HEK293T (cell line): ENCODE measurements around the gene KCNJ4.

Source experiments
- CTCF ChIA-PET: fragments of 350-600 bp; formaldehyde crosslinking; extraction: SDS; loops from one replicate; lab custom pipeline; 2021; ENCODE audit warnings: antibody characterized with exemption, inconsistent platforms; lab: Yijun Ruan, JAX
- POLR2A ChIA-PET: fragments of 350-600 bp; formaldehyde crosslinking; extraction: SDS; loops from one replicate; lab custom pipeline; 2020; ENCODE audit warnings: antibody characterized with exemption, inconsistent platforms; lab: Yijun Ruan, JAX
- DNase-seq: peaks from one replicate; pipeline ENCODE4 v3.0.0; 2012; ENCODE audit warnings: mixed read lengths; ENCODE audit errors: extremely low spot score
- ARNT ChIP-seq: fragments of 450-650 bp; IDR thresholded peaks from 2 replicates; pipeline ENCODE4 v1.6.1; 2017; ENCODE audit warnings: mild to moderate bottlenecking
- BHLHE40 ChIP-seq: fragments of 450-650 bp; IDR thresholded peaks from 2 replicates; pipeline ENCODE4 v1.6.1; 2016; ENCODE audit warnings: mild to moderate bottlenecking, moderate library complexity, borderline replicate concordance
- CTBP1 ChIP-seq: fragments of 450-650 bp; IDR thresholded peaks from 2 replicates; pipeline ENCODE4 v1.6.1; 2016; ENCODE audit warnings: borderline replicate concordance
- ELF4 ChIP-seq: fragments of 450-650 bp; IDR thresholded peaks from 2 replicates; pipeline ENCODE4 v1.6.1; 2017; ENCODE audit warnings: antibody characterized with exemption
- FOXA1 ChIP-seq: fragments of 450-650 bp; IDR thresholded peaks from 2 replicates; pipeline ENCODE4 v1.6.1; 2016; ENCODE audit warnings: mild to moderate bottlenecking
- FOXK2 ChIP-seq: fragments of 450-650 bp; IDR thresholded peaks from 2 replicates; pipeline ENCODE4 v1.6.1; 2016; ENCODE audit warnings: mild to moderate bottlenecking
- FOXM1 ChIP-seq: fragments of 450-650 bp; IDR thresholded peaks from 2 replicates; pipeline ENCODE4 v1.6.1; 2017; ENCODE audit warnings: mild to moderate bottlenecking, borderline replicate concordance
- HDGF ChIP-seq: fragments of 450-650 bp; IDR thresholded peaks from 2 replicates; pipeline ENCODE4 v1.6.1; 2017; ENCODE audit warnings: antibody characterized with exemption, borderline replicate concordance
- L3MBTL2 ChIP-seq: fragments of 450-650 bp; conservative IDR thresholded peaks from 2 replicates; pipeline ENCODE4 v1.6.1; 2016; ENCODE audit warnings: mild to moderate bottlenecking
- LEF1 ChIP-seq: fragments of 450-650 bp; IDR thresholded peaks from 2 replicates; pipeline ENCODE4 v1.6.1; 2017; ENCODE audit warnings: mild to moderate bottlenecking, borderline replicate concordance
- NFRKB ChIP-seq: fragments of 450-650 bp; IDR thresholded peaks from 2 replicates; pipeline ENCODE4 v1.6.1; 2016; ENCODE audit warnings: mild to moderate bottlenecking, moderate library complexity
- SP1 ChIP-seq: fragments of 450-650 bp; IDR thresholded peaks from 2 replicates; pipeline ENCODE4 v1.6.1; 2017
- SUZ12 ChIP-seq: fragments of 450-650 bp; IDR thresholded peaks from 2 replicates; pipeline ENCODE4 v1.6.1; 2016; ENCODE audit warnings: mild to moderate bottlenecking
- TARDBP ChIP-seq: fragments of 450-650 bp; IDR thresholded peaks from 2 replicates; pipeline ENCODE4 v1.6.1; 2016
- ZNF384 ChIP-seq: fragments of 450-650 bp; IDR thresholded peaks from 2 replicates; pipeline ENCODE4 v1.6.1; 2016
- TF ChIP-seq, protein P1 (sequence below): fragments of 450-650 bp; IDR thresholded peaks from 2 replicates; pipeline ENCODE4 v1.6.1; 2016

KCNJ4 gene

DNA sequence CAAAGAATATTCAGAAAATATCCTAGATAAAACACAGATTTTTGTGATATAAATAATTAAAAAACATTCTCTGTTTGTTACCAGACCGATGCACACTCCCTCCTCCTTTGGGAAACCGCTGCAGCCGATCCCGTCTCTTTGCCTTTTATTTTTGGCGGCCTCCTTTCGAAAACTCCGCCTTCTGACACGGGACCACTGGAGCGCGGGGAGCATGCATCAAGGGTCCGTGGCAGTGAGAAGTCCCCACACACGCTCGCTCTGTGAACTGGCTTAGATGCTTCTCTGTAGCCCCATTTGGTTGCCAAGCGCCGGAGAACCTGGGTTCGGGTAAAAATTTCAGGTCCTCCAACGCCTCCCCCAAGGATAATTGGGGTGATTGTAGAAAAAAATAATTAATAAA, 34.1 kb upstream of the KCNJ4 start:
- ChIA-PET CTCF (no interaction called here), POLR2A (interaction anchor here (2.1 kb wide), 1 partner anchor 18 kb away, joined by 5 read pairs; no protein-coding TSS in a partner anchor)
- no peak for DNase-seq
- no peak for TF ChIP-seq FOXA1
- no peak for TF ChIP-seq LEF1
- TF ChIP-seq, protein P1, sequence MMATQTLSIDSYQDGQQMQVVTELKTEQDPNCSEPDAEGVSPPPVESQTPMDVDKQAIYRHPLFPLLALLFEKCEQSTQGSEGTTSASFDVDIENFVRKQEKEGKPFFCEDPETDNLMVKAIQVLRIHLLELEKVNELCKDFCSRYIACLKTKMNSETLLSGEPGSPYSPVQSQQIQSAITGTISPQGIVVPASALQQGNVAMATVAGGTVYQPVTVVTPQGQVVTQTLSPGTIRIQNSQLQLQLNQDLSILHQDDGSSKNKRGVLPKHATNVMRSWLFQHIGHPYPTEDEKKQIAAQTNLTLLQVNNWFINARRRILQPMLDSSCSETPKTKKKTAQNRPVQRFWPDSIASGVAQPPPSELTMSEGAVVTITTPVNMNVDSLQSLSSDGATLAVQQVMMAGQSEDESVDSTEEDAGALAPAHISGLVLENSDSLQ: no peak
- no peak for TF ChIP-seq TARDBP
- no peak for TF ChIP-seq FOXK2
- TF ChIP-seq FOXM1: no peak
- no peak for TF ChIP-seq BHLHE40
- no peak for TF ChIP-seq CTBP1
- TF ChIP-seq L3MBTL2: no peak
- TF ChIP-seq ARNT: no peak

DNA sequence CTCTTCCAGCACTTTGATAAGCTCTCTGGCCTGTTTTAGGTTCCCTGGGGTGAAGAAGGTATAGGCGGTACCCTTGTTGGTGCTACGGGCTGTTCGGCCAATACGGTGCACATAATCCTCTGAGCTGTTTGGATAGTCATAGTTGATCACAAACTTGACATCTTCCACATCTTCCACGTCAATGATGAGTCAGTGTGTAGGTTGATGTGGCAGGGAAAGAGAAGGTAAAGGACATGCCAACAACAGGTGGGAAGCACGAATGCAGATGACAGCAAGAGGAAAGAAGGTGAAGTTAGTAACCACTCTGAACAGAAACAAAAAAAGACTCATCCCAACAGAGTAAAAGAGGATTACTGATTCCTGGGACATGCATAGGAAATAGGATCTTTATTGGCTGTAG, 32.9 kb upstream of the KCNJ4 start:
- DNase-seq: no peak
- POLR2A ChIA-PET: interaction anchor here (1.2 to 1.7 kb wide), 2 partner anchors 10 to 12 kb away, joined by 3 to 6 read pairs; no protein-coding TSS in a partner anchor
- TF ChIP-seq FOXM1 (no peak), FOXA1 (no peak), FOXK2 (no peak), TARDBP (no peak), NFRKB (no peak), BHLHE40 (no peak), SP1 (no peak)
- CTCF ChIA-PET: no interaction called here

DNA sequence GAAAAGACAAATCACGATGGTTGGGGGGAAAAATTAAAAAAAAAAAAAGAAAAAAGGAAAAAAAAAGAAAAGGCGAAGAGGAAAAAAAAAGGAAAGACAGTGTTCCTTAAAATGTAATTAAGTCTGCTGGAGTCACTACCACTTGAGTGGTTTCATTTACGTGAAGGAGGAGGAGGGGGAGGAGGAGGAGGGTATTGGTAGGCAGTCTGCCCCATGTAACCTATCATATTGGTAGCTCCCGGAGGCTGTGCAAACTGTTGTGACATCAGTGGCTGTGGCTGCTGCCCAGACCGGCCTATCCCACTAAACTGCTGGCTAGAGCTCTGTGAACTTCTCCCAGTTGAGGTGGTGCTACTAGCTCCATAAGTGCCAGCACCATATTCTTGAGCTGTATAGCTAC, 30.8 kb upstream of the KCNJ4 start:
- TF ChIP-seq ZNF384: no peak
- no peak for TF ChIP-seq HDGF
- no peak for TF ChIP-seq CTBP1
- no peak for TF ChIP-seq TARDBP
- no peak for TF ChIP-seq ELF4
- no peak for TF ChIP-seq FOXA1
- TF ChIP-seq SUZ12: no peak
- TF ChIP-seq, protein P1: no peak
- TF ChIP-seq LEF1: no peak
- no peak for TF ChIP-seq L3MBTL2
- no peak for TF ChIP-seq ARNT
- TF ChIP-seq BHLHE40: no peak
- no peak for TF ChIP-seq FOXM1
- TF ChIP-seq FOXK2: no peak
- no peak for TF ChIP-seq SP1
- no peak for TF ChIP-seq NFRKB
- DNase-seq: no peak
- POLR2A ChIA-PET: interaction anchor here (1.5 to 2.3 kb wide), 2 partner anchors 9 to 22 kb away, joined by 5 to 9 read pairs; no protein-coding TSS in a partner anchor
- CTCF ChIA-PET: no interaction called here

DNA sequence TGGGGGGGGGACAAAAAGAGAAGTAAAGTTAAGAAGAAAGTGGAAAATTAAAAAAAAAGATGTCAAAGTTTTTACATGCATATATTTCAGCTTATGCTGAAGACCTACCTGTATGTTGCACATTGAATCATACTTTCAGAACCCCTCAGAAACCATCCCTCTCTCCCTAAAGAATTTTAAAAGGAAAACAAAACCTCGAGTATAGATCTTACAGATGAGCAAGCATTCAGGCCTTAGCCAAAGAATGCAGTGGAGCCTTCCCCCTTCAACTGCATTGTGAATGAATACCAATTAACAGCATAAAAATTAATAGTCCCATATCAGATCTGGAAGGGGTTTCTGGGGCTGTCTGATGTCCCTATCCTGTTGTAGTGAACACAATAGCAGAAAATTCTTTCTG, 29.2 kb upstream of the KCNJ4 start:
- CTCF ChIA-PET: interaction anchor here (0.6 kb wide), 1 partner anchor 88 kb away, joined by 3 read pairs; no protein-coding TSS in a partner anchor
- TF ChIP-seq CTBP1 (no peak), ARNT (no peak), HDGF (no peak), L3MBTL2 (no peak), FOXK2 (no peak), LEF1 (no peak), NFRKB (no peak), FOXA1 (no peak), BHLHE40 (no peak)
- DNase-seq: no peak
- POLR2A ChIA-PET: interaction anchor here (1.0 to 2.3 kb wide), 3 partner anchors 11 to 21 kb away, joined by 3 to 9 read pairs (median 5); partner anchors contain the start of gene KDELR3

DNA sequence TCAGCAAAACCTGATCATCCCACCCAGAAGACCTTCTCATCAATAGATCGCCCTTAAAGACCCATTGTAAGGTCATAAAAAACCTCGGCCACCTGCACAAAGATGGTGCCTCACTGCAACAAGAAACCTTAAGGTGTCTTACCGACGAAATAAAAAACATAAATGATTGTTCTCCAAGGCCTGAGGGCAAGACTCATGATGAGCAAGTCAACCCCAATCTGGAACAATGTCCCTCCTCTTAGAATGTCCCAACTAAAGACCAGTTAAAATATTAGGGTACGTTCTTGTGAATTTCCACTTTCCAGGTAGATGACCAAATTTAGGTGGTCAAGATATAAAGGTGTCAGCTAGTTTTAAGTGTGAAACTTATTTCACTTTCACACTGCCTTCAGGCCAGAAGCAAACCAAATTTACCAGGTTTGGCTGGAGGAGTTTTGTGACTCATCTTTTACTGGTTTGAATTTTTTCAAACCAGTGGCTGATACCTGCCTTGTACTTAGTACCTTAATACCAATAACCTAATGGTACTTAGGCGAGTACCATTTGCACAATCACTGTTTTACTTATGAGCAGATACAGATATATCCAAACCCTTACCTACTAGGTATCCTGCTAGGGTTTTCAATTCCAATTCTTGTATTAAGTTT, 27.8 kb upstream of the KCNJ4 start:
- no peak for DNase-seq
- ChIA-PET POLR2A (no interaction called here), CTCF (interaction anchor here (0.7 kb wide), 1 partner anchor 15 kb away, joined by 3 read pairs; the partner anchor contains the start of gene KDELR3)
- TF ChIP-seq FOXM1 (no peak), FOXA1 (no peak), LEF1 (no peak), SUZ12 (no peak), SP1 (no peak), ELF4 (no peak), HDGF (no peak), FOXK2 (no peak), TARDBP (no peak), L3MBTL2 (no peak), ARNT (no peak), CTBP1 (no peak), BHLHE40 (no peak), NFRKB (no peak), ZNF384 (no peak)
- TF ChIP-seq, protein P1: no peak

DNA sequence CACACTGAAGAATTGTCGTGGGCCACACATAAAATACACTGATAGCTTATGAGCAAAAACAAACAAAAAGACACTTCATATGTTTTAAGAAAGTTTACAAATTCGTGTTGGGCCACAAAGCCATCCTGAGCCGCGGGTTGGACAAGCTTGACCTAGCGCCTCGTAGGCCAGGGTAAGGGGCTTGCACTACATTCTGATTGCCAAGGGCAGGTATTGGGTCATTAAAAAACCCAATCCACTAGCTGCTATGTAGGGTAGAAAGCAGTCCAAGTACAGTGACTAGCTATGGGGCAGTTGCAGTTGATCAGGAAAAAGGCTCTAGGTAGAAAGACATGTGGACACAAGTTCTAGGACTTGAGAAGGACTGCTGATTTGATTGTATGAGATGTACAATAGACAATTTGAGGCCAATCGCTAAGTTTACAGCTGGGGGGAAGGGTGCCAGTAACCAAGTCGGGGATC, 26.9 kb upstream of the KCNJ4 start:
- ChIA-PET CTCF (interaction anchor here (0.7 kb wide), 1 partner anchor 14 kb away, joined by 3 read pairs; the partner anchor contains the start of gene KDELR3), POLR2A (interaction anchor here (0.8 to 2.8 kb wide), 3 partner anchors 13 to 89 kb away, joined by 3 to 10 read pairs (median 3); no protein-coding TSS in a partner anchor)
- TF ChIP-seq SP1 (no peak), TARDBP (no peak), ELF4 (0 out of 2 replicates have a peak, but pooled peaks have one; percentile 17)
- no peak for DNase-seq
